ENCODE measurements around the gene ASPG. TPM values are rescaled to one million over a fixed set of nuclear protein-coding genes. Genes with fewer than 3 reads are reported as not detected.

The ASPG gene
- total RNA-seq, 1 donor from 2014 or later = not detected

DNA sequence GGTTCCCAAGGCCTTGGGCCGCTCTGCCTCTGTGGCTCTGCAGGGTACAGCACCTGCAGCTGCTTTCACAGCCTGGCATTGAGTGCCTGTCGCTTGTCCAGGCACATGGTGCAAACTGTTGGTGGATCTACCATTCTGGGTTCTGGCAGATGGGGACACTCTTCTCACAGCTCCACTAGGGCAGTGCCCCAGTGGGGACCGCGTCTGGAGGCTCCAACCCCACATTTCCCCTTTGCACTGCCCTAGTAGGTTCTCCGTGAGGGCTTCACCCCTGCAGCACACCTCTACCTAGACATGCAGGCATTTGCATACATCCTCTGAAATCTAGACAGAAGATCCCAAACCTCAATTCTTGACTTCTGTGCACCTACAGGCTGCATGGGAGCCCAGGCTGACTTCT, 19.2 kb upstream of the ASPG start:
- Mint-ChIP-seq H3K4me3 (no peak overlapping the region), H3K9me3 (no peaks in the 10 kb centered on the region), H3K27me3 (peaks cover 36% of the 10 kb centered on the region)

DNA sequence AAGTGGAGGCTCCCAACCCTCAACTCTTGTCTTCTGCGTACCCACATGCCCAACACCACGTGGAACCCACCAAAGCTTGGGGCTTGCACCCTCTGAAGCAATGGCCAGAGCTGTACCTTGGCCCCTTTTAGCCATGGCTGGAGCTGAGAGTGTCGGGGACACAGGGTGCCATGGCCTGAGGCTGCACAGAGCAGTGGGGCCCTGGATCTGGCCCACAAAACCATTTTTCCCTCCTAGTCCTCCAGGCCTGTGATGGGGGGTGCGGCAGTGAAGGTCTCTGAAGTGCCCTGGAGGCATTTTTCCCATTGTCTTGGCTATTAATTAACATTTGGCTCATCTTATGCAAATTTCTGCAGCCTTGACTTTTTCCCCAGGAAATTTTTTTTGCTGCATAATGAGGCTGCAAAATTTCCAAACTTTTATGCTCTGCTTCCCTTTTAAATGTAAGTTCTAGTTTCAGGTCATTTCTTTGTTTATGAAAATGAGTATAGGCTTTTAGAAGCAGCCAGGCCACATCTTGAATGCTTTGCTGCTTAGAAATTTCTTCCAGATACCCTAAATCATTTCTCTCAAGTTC, 18.7 kb upstream of the ASPG start:
- no peak overlapping the region for H3K27ac Mint-ChIP-seq
- H3K27me3 Mint-ChIP-seq = peaks cover 36% of the 10 kb centered on the region
- no peaks in the 10 kb centered on the region for H3K36me3 Mint-ChIP-seq
- no peak for DNase-seq (ENCODE audit: extremely low spot score, unreplicated experiment)
- H3K9me3 Mint-ChIP-seq = no peaks in the 10 kb centered on the region
- TF ChIP-seq CTCF (conservative IDR thresholded peaks at IDR 0.05) = no peak
- H3K4me3 Mint-ChIP-seq = no peak overlapping the region
- no peaks in the 10 kb centered on the region for H3K4me1 Mint-ChIP-seq (ENCODE audit: unreplicated experiment)

More for the DNA sequence above, 19.2 kb upstream of the ASPG start:
- no peaks in the 10 kb centered on the region for H3K36me3 Mint-ChIP-seq
- H3K27ac Mint-ChIP-seq = no peak overlapping the region
- no peaks in the 10 kb centered on the region for H3K4me1 Mint-ChIP-seq (ENCODE audit: unreplicated experiment)
- TF ChIP-seq CTCF (conservative IDR thresholded peaks at IDR 0.05) = no peak
- DNase-seq (ENCODE audit: extremely low spot score, unreplicated experiment) = no peak

DNA sequence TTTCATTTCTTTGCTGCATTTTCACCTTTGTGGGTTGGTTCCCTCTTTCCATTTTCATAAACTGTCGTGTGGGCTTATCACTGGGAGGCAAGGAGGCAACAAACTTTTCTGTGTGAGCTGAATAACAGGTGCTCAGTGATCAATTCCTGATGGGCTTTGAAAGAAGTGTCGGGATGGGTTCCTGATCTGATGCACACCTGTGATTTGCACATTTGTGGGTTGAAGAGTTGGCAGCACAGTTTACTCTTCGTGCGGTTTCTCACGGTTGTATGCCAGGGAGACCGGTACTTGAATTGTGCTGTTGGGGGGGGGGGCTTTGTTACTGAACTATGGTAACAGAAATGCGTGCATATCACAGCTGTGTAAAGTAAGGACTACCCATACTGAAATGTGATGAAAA, 16.0 kb upstream of the ASPG start:
- Mint-ChIP-seq H3K4me1 (ENCODE audit: unreplicated experiment) (no peaks in the 10 kb centered on the region), H3K27ac (no peak overlapping the region), H3K4me3 (no peak overlapping the region), H3K9me3 (peaks cover 12% of the 10 kb centered on the region), H3K27me3 (peaks cover 39% of the 10 kb centered on the region), H3K36me3 (no peaks in the 10 kb centered on the region)
- DNase-seq (ENCODE audit: extremely low spot score, unreplicated experiment) = no peak
- TF ChIP-seq CTCF (conservative IDR thresholded peaks at IDR 0.05) = no peak

DNA sequence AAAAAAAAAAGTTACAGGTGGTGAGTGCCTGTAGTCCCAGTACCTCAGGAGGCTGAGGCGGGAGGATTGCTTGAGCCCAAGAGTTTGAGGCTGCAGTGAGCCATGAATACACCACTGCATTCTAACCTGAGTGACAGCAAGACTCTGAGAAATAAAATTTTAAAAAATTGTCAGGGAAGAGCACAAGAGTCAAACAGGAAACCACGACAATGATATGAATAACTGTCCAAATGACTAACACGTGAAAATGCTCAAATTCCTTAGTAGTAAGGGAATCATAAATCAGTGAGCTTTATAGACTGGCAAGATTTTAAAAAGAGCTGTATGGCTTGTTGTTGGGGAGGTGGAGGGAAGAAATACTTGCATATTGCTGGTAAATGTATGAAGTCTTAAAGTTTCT, 12.9 kb upstream of the ASPG start:
- peaks cover 12% of the 10 kb centered on the region for H3K9me3 Mint-ChIP-seq
- H3K4me3 Mint-ChIP-seq = no peak overlapping the region
- no peaks in the 10 kb centered on the region for H3K36me3 Mint-ChIP-seq
- no peak for DNase-seq (ENCODE audit: extremely low spot score, unreplicated experiment)
- no peak overlapping the region for H3K27ac Mint-ChIP-seq
- peaks cover 43% of the 10 kb centered on the region for H3K27me3 Mint-ChIP-seq
- no peak for TF ChIP-seq CTCF (conservative IDR thresholded peaks at IDR 0.05)
- H3K4me1 Mint-ChIP-seq (ENCODE audit: unreplicated experiment) = no peaks in the 10 kb centered on the region

DNA sequence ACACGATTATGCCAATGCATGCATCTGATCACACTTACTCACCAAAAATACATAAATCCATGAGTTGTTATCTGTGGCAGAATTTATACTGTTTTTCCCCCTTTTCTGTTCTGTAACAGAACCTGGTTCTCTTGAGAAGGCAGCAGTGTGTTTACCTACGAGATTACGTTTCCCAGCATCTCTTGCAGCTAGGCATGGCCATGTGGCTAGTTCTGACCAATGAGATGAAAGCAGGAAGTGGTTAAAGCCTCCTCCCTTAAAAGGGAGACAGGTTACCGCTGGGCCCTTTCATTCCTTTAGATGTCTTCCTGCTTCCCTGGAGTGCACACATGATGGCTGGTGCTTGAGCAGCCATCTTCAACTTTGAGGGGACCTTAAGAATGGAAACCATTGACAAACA, 11.7 kb upstream of the ASPG start:
- no peak for TF ChIP-seq CTCF (conservative IDR thresholded peaks at IDR 0.05)
- Mint-ChIP-seq H3K27me3 (peaks cover 44% of the 10 kb centered on the region), H3K4me1 (ENCODE audit: unreplicated experiment) (peaks cover 5% of the 10 kb centered on the region), H3K36me3 (no peaks in the 10 kb centered on the region), H3K9me3 (peaks cover 12% of the 10 kb centered on the region), H3K27ac (no peak overlapping the region), H3K4me3 (no peak overlapping the region)
- DNase-seq (ENCODE audit: extremely low spot score, unreplicated experiment) = no peak
